Tibial nerve (tissue), 3 donors: ENCODE measurements around the gene DNAJC4.

Source experiments
- POLR2A ChIP-seq, 2 donors: fragments of 450-650 bp; IDR thresholded peaks; one replicate each; pipeline ENCODE4 v1.6.1; 2017; ENCODE audit warnings: antibody characterized with exemption in 2 of 2, mild to moderate bottlenecking in 2 of 2, moderate library complexity in 2 of 2
- TF ChIP-seq, protein P1 (sequence below), 5 experiments: fragments of 200-600 bp in 3 of 5; fragments of 450-650 bp in 2 of 5; sonication (generic) in 3 of 5; IDR thresholded peaks; one replicate each; pipeline ENCODE4 v1.5.1; 2016 to 2019; ENCODE audit warnings: antibody characterized with exemption in 5 of 5, mild to moderate bottlenecking in 3 of 5, moderate library complexity in 2 of 5

GRCh38 chr11:64263947-64264317 lies 33.6 kb downstream of the DNAJC4 start:
- TF ChIP-seq, protein P1, sequence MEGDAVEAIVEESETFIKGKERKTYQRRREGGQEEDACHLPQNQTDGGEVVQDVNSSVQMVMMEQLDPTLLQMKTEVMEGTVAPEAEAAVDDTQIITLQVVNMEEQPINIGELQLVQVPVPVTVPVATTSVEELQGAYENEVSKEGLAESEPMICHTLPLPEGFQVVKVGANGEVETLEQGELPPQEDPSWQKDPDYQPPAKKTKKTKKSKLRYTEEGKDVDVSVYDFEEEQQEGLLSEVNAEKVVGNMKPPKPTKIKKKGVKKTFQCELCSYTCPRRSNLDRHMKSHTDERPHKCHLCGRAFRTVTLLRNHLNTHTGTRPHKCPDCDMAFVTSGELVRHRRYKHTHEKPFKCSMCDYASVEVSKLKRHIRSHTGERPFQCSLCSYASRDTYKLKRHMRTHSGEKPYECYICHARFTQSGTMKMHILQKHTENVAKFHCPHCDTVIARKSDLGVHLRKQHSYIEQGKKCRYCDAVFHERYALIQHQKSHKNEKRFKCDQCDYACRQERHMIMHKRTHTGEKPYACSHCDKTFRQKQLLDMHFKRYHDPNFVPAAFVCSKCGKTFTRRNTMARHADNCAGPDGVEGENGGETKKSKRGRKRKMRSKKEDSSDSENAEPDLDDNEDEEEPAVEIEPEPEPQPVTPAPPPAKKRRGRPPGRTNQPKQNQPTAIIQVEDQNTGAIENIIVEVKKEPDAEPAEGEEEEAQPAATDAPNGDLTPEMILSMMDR (IDR thresholded peaks at IDR 0.05): no peak
- no peak for TF ChIP-seq POLR2A (IDR thresholded peaks at IDR 0.05)
